Natural killer cell (primary cell): ENCODE data around the gene PSEN1. TPM values are rescaled to one million over a fixed set of nuclear protein-coding genes. Genes with fewer than 3 reads are reported as not detected.

Source experiments
- ATAC-seq, 3 donors: fragments of 150-1000 bp in 2 of 3; fragments of 200-7000 bp in 1 of 3; cut with Tn5 transposase; 1 replicate in 1 of 3; 2 replicates in 2 of 3; pipeline ENCODE4 v1.10.0; 2021; ENCODE audit warnings: mild to moderate bottlenecking in 2 of 3, moderate library complexity in 2 of 3
- DNase-seq, 2 donors: peaks; one replicate each; pipeline versions ENCODE4 v3.0.0 to v3.0.0-alpha.2; 2013 to 2021; ENCODE audit warnings: mixed read lengths in 1 of 2
- H3K27ac ChIP-seq: one replicate; pipeline ENCODE4 v1.5.1; 2013; ENCODE audit warnings: mild to moderate bottlenecking, low read length
- H3K27me3 ChIP-seq: one replicate; pipeline ENCODE4 v1.6.1; 2013; ENCODE audit warnings: low read length; ENCODE audit not compliant: control insufficient read depth, insufficient read depth
- H3K36me3 ChIP-seq: one replicate; pipeline ENCODE4 v1.6.1; 2013; ENCODE audit warnings: low read length; ENCODE audit not compliant: control insufficient read depth, insufficient read depth
- H3K4me1 ChIP-seq: one replicate; pipeline ENCODE4 v1.6.1; 2013; ENCODE audit warnings: low read length; ENCODE audit not compliant: control insufficient read depth, insufficient read depth
- H3K4me3 ChIP-seq: one replicate; pipeline ENCODE4 v1.5.1; 2013; ENCODE audit warnings: low read length
- H3K9me3 ChIP-seq: one replicate; pipeline ENCODE4 v1.6.1; 2013; ENCODE audit warnings: low read length; ENCODE audit not compliant: control insufficient read depth, insufficient read depth
- H3K27ac Mint-ChIP-seq, 2 donors: one replicate each; pipeline ENCODE4 v1.8.0; 2022; ENCODE audit warnings: mild to moderate bottlenecking in 2 of 2, mixed read lengths in 2 of 2, moderate library complexity in 1 of 2
- H3K27me3 Mint-ChIP-seq, 2 donors: one replicate each; pipeline ENCODE4 v1.8.0; 2022; ENCODE audit warnings: low read depth in 2 of 2, mixed read lengths in 2 of 2
- H3K36me3 Mint-ChIP-seq: one replicate; pipeline ENCODE4 v1.8.0; 2022; ENCODE audit warnings: mixed read lengths
- H3K4me1 Mint-ChIP-seq, 2 donors: one replicate each; pipeline ENCODE4 v1.8.0; 2022; ENCODE audit warnings: mixed read lengths in 2 of 2
- H3K4me3 Mint-ChIP-seq: one replicate; pipeline ENCODE4 v1.8.0; 2022; ENCODE audit warnings: mild to moderate bottlenecking, moderate library complexity, mixed read lengths
- H3K9me3 Mint-ChIP-seq, 2 donors: one replicate each; pipeline ENCODE4 v1.8.0; 2022; ENCODE audit warnings: mixed read lengths in 2 of 2
- CTCF ChIP-seq: fragments of 200-600 bp; IDR thresholded peaks from one replicate; pipeline ENCODE4 v1.8.0; 2022; ENCODE audit warnings: antibody characterized with exemption
- WGBS: methylation state at CpG from one replicate; pipeline ENCODE4 v1.1.7; 2013; ENCODE audit warnings: missing lambda C conversion rate; ENCODE audit not compliant: insufficient coverage; 5-methylcytosine and 5-hydroxymethylcytosine counted together
- intact Hi-C: fragments of 100-400 bp; cut with micrococcal nuclease; formaldehyde crosslinking; loops from one replicate; pipeline ENCODE4 v1.14.2; 2022
- total RNA-seq, 4 donors: library from RNA; stranded (reverse); fragments of 120-200 nt in 1 of 4; gene quantifications; one replicate each; pipeline versions ENCODE4 v1.2.3 to v1.2.4, GENCODE V29; 2013 to 2022

The PSEN1 gene
- total RNA-seq, 3 donors from 2014 or later (not counting 1 experiment from before 2014, with no cell fraction given): 47.1 to 62.6 (median 55.2) TPM

- intact Hi-C loops: no loop called here
- H3K4me3 ChIP-seq: no peak overlapping the region
- no peak overlapping the region for H3K27ac ChIP-seq
- Mint-ChIP-seq H3K27me3 (peaks cover 61 to 63% of the 10 kb centered on the region in 2 donors), H3K27ac (no peak overlapping the region), H3K36me3 (no peaks in the 10 kb centered on the region), H3K9me3 (no peaks in the 10 kb centered on the region), H3K4me3 (peak overlapping the region; percentile 63), H3K4me1 (peaks cover 6 to 8% of the 10 kb centered on the region in 2 donors)
- peaks cover 20% of the 10 kb centered on the region for H3K27me3 ChIP-seq
- H3K36me3 ChIP-seq: no peaks in the 10 kb centered on the region
- H3K9me3 ChIP-seq: no peaks in the 10 kb centered on the region
- WGBS: 27% methylated on average over 7 of the region's 7 CpGs
- no peak for ATAC-seq
- TF ChIP-seq CTCF: no peak
- peaks cover 21% of the 10 kb centered on the region for H3K4me1 ChIP-seq
- DNase-seq: no peak
These were observed 100.5 kb downstream of the PSEN1 start for GRCh38 chr14:73236752-73237218.

DNA sequence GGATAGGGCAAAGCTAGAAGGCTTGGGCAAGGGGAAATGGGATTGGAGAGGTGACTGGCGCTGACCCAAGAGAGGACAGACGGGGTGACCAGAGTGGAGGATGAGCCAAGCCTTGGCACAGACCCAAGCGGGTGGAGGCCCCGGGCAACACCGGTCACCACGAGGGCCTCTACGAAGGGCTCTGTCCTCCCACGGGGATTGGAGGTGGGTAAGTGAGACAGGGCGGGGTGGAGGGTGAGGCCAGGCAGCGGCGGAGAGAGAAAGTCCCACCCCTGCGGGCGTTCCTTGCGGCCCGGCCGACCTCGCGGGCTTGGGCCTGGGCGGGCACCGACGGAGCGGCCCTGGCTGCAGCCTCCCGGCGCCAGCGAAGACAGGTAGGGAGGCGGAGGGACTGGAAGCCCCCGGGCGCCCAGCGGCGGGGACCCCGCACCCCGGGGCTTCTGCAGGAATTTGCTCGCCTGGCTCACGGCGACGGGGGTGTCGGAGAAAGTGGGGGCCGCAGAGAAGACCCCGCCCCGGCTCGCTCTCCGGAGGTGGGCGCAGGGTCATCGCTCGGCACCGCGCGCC is 101.0 kb downstream of the PSEN1 start, which contains the start of gene PAPLN:
Gene PAPLN (plus strand): TSS at position 288 of the 567 bp plus-strand sequence. CDS start 2,273 bp downstream, outside the sequence.
- H3K27me3 ChIP-seq: peaks cover 22% of the 10 kb centered on the region
- H3K4me1 ChIP-seq: peaks cover 21% of the 10 kb centered on the region
- DNase-seq: no peak
- TF ChIP-seq CTCF: no peak
- H3K36me3 Mint-ChIP-seq: no peaks in the 10 kb centered on the region
- no peak within 1 kb of the TSS for H3K27ac Mint-ChIP-seq
- H3K27ac ChIP-seq: no peak within 1 kb of the TSS
- H3K4me3 Mint-ChIP-seq: peak within 1 kb of the TSS; percentile 63
- 3% methylated on average over 48 of the region's 48 CpGs for WGBS
- peak in 2 of 3 donors; percentile 38 to 39 for ATAC-seq
- no peaks in the 10 kb centered on the region for H3K9me3 ChIP-seq
- peaks cover 6 to 8% of the 10 kb centered on the region in 2 donors for H3K4me1 Mint-ChIP-seq
- no peaks in the 10 kb centered on the region for H3K9me3 Mint-ChIP-seq
- H3K27me3 Mint-ChIP-seq: peaks cover 65 to 66% of the 10 kb centered on the region in 2 donors
- no peaks in the 10 kb centered on the region for H3K36me3 ChIP-seq
- intact Hi-C loops: no loop called here
- no peak within 1 kb of the TSS for H3K4me3 ChIP-seq

GRCh38 chr14:73237786-73238423 is 101.6 kb downstream of the PSEN1 start:
- DNase-seq: no peak
- ATAC-seq: no peak
- intact Hi-C loops: no loop called here
- H3K4me3 ChIP-seq: no peak overlapping the region
- no peak overlapping the region for H3K27ac ChIP-seq
- H3K4me1 ChIP-seq: peaks cover 21% of the 10 kb centered on the region
- no peaks in the 10 kb centered on the region for H3K9me3 ChIP-seq
- H3K36me3 ChIP-seq: no peaks in the 10 kb centered on the region
- Mint-ChIP-seq H3K4me1 (peaks cover 6 to 13% of the 10 kb centered on the region in 2 donors), H3K9me3 (no peaks in the 10 kb centered on the region), H3K27me3 (peaks cover 65 to 72% of the 10 kb centered on the region in 2 donors), H3K36me3 (no peaks in the 10 kb centered on the region), H3K4me3 (no peak overlapping the region), H3K27ac (no peak overlapping the region)
- 3% methylated on average over 73 of the region's 73 CpGs for WGBS
- peaks cover 22% of the 10 kb centered on the region for H3K27me3 ChIP-seq
- TF ChIP-seq CTCF: no peak
